ENCODE results near the gene CRYZL1.
"Not testable (repeated sequence)": the region's sequence is repeated elsewhere in the genome, so short reads cannot be mapped to it uniquely, and the experiment has no call there.

CRYZL1 gene

DNA sequence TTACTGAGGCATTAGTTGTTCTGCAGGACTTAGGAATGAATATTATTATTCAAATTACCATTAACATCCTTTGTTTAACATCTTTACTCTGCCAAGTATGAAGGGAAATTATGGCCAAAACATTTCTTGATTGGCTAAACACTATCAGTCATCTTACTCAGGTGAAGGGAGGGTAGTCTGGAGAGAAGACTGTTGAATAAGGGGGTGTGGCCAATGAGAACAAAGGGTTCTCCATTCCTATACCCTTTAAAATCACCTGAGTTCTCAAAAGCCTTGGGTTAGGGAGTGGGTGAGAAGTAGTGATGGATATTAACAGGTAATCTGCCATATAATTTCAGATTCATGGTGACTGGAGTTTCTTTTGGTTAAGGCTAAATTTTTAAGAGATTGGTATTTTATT is 19.3 kb downstream of the CRYZL1 start:
- TF ChIP-seq, protein P1, sequence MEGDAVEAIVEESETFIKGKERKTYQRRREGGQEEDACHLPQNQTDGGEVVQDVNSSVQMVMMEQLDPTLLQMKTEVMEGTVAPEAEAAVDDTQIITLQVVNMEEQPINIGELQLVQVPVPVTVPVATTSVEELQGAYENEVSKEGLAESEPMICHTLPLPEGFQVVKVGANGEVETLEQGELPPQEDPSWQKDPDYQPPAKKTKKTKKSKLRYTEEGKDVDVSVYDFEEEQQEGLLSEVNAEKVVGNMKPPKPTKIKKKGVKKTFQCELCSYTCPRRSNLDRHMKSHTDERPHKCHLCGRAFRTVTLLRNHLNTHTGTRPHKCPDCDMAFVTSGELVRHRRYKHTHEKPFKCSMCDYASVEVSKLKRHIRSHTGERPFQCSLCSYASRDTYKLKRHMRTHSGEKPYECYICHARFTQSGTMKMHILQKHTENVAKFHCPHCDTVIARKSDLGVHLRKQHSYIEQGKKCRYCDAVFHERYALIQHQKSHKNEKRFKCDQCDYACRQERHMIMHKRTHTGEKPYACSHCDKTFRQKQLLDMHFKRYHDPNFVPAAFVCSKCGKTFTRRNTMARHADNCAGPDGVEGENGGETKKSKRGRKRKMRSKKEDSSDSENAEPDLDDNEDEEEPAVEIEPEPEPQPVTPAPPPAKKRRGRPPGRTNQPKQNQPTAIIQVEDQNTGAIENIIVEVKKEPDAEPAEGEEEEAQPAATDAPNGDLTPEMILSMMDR (IDR thresholded peaks at IDR 0.05; ENCODE audit: extremely low read depth, missing control alignments): no peak
- DNase-seq (ENCODE audit: low spot score): no peak

DNA sequence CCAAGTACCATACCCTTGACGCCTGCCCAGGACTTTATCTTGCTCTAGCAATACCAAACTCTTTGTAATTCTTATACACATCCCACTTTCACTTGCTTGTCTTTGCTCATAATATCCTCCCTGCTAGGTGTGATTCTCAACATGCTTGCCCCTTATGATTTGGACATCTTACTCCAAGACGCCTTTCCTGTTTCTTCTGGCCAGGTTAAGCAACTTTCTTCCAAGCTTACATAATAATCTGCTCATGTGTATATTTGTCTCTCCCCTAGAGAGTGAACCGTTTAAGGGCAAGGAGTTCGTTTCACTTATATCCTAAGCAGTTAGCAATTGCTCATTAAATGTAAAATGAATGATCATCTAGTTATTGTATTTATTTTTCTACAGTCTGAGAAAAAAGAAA is 21.8 kb downstream of the CRYZL1 start:
- DNase-seq (ENCODE audit: low spot score): no peak
- TF ChIP-seq, protein P1 (IDR thresholded peaks at IDR 0.05; ENCODE audit: extremely low read depth, missing control alignments): no peak

DNA sequence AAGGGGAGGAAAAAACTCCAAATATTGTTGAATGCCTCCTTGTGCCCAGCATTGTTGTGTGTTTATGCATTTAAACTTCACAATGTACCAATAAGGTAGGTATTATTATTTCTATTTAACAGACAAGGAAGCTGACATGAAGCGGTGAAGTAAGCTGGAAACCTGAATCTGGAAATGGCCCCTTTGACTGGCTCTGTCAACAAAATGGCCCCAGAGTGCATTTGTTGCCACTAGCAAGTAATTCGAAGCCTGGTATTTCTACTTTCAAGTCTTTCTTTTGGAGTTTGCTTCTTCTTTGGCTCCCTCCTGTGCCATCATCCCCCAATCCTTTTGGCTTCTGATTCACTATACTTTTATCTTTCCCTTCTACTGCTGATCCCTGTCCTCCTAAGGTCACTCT is 23.1 kb downstream of the CRYZL1 start:
- TF ChIP-seq, protein P1 (IDR thresholded peaks at IDR 0.05; ENCODE audit: extremely low read depth, missing control alignments): no peak

DNA sequence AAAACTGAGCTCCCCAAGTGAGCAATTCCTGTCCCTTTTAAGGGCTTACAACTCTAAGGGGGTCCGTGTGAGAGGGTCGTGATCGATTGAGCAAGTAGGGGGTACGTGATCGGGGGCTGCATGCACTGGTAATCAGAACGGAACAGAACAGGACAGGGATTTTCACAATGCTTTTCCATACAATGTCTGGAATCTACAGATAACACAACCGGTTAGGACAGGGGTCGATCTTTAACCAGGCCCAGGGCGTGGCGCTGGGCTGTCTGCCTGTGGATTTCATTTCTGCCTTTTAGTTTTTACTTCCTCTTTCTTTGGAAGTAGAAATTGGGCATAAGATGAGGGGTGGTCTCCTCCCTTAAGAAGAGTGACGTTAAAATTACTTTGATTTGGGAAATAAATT is 24.0 kb downstream of the CRYZL1 start:
- DNase-seq (ENCODE audit: low spot score): not testable (repeated sequence)

More for the DNA sequence above, 23.1 kb downstream of the CRYZL1 start:
- DNase-seq (ENCODE audit: low spot score): no peak

DNA sequence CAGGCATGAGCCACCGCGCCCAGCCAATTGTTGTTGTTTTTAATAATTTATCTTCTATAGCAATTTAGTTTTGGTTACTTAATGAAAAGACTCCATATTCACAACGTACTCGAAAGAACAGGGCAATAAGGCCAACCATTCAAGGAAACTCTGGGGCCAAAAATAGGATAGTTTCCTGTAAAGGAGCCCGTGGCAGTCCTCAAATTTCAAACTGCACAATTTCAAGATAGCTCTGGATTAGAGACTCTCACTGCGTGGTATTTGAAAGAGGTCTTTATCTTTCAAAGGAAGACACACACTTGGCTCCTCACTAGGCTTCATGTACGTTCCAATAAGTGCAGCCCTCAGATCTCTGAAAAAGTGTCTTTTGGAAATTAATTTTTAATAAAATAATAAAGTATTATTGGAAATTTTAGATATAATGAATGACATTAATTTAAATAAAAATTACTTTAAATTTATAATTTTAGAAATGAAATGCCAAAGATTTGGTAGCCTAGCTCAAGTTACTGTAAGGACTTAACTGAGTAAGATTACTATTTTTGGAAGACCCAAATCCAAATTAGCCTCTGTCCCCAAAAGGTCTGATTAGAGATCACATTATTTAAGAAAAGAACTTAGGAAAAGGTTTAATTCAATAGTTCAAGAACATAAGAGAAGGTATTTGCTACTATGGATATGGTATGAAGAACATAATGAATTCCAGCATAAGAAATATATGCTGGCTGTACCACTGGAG is 30.4 kb downstream of the CRYZL1 start:
- TF ChIP-seq, protein P1 (IDR thresholded peaks at IDR 0.05; ENCODE audit: extremely low read depth, missing control alignments): no peak
- no peak for DNase-seq (ENCODE audit: low spot score)

DNA sequence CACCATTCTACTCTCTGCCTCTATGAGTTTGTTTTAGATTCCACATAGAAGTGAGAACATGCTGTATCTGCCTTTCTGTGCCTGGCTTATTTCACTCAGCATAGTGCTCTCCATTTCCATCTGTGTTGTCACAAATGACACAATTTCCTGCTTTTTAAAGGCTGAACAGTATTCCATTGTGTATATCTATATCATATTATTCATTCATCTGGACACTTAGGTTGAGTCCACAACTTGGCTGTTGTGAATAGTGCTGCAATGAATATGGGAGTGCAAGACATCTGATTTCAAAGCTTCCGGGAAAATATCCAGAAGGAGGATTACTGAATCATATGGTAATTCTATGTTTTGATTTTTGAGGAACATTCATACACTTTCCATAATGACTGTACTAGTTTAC is 33.0 kb downstream of the CRYZL1 start:
- TF ChIP-seq, protein P1 (IDR thresholded peaks at IDR 0.05; ENCODE audit: extremely low read depth, missing control alignments): no peak
- DNase-seq (ENCODE audit: low spot score): no peak

DNA sequence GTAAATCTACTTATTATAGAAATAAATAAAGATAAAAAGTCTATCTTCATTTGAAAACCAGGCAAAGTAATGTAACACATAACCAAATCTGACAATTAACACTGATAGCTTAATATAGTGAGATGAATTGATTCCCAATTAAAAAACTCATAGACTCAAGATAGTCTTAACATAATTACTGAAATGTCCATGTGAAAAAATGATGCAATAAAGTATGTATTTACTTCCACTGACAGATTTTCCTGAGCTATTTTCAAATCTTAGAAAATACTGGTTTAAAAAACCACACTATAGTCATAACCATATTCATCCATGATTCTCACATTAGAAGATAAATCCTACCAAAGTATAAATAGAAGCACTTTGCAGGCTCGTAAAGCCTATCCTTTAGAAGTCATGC is 43.5 kb downstream of the CRYZL1 start:
- no peak for DNase-seq (ENCODE audit: low spot score)
- TF ChIP-seq, protein P1 (IDR thresholded peaks at IDR 0.05; ENCODE audit: extremely low read depth, missing control alignments): no peak

Measured in GM20000 (cell line).